Posterior vena cava (tissue), 2 donors: Measurements from ENCODE around the gene MYH16. TPM values are rescaled to one million over a fixed set of nuclear protein-coding genes. Genes with fewer than 3 reads are reported as not detected.
"Not testable (repeated sequence)": the region's sequence is repeated elsewhere in the genome, so short reads cannot be mapped to it uniquely, and the experiment has no call there.

ENCODE experiments used
- DNase-seq: peaks from one replicate; pipeline ENCODE4 v3.0.0-alpha.2; 2020; ENCODE audit warnings: low spot score
- intact Hi-C, 2 donors: fragments of 100-400 bp; cut with DNase I; formaldehyde crosslinking; loops; one replicate each; pipeline versions ENCODE4 v1.14.1 to v1.14.2; 2022 to 2023
- total RNA-seq, 2 donors: library from RNA; stranded (reverse); fragmentation: NEBNext Ultra II Directional; extraction: Animal tissue kit (Norgen Biotek cat#: 25700); gene quantifications; one replicate each; pipeline ENCODE4 v1.2.1, GENCODE V29; 2021
- donor health status: DM: yes; HTN: yes; CAD: no.
- donor health status: DM: yes; HTN: yes; CAD: no.

The MYH16 gene
- total RNA-seq, 2 donors from 2014 or later: not detected

GRCh38 chr7:99330314-99330961 is 57.8 kb downstream of the MYH16 start:
- DNase-seq, intact Hi-C loops: not testable (repeated sequence)

DNA sequence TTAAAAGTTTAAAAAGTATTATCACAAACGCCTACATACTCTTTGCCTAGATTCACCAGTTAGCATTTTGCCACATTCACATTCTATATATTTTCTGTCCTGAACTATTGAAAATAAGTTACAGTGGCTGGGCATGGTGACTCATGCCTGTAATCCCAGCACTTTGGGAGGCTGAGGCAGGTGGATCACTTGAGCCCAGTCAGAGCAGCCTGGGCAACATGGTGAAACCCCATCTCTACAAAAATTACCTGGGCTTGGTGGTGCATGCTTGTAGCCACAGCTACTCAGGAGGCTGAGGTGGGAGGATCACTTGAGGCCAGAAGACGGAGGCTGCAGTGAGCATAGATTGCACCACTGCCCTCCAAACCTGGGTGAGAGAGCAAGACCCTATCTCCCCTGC is 58.4 kb downstream of the MYH16 start:
- intact Hi-C loops: no loop called here
- DNase-seq: no peak

GRCh38 chr7:99339595-99339994 is 67.0 kb downstream of the MYH16 start:
- intact Hi-C loops: no loop called here
- DNase-seq: no peak

GRCh38 chr7:99340659-99341058 is 68.0 kb downstream of the MYH16 start:
- intact Hi-C loops: no loop called here
- no peak for DNase-seq

- intact Hi-C loops: no loop called here
- no peak for DNase-seq
Observed at GRCh38 chr7:99344061-99344647, 71.5 kb downstream of the MYH16 start.

DNA sequence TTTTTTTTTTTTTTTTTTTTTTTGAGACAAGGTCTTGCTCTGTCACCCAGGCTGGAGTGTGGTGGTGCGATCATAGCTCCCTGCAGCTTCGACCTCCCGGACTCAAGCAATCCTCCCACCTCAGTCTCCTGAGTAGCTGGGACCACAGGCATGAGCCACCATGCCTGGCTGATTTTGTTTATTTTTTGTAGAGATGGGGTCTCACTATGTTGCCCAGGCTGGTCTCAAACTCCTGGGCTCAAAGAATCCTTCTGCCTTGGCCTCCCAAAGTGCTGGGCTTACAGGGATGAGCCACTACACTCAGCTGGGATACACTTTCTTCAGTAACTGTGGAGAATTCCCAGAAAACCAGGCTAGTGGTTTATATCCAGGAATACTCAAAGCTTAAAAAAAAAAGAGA is 78.0 kb downstream of the MYH16 start:
- peak; percentile 4 for DNase-seq
- intact Hi-C loops: not testable (repeated sequence)

DNA sequence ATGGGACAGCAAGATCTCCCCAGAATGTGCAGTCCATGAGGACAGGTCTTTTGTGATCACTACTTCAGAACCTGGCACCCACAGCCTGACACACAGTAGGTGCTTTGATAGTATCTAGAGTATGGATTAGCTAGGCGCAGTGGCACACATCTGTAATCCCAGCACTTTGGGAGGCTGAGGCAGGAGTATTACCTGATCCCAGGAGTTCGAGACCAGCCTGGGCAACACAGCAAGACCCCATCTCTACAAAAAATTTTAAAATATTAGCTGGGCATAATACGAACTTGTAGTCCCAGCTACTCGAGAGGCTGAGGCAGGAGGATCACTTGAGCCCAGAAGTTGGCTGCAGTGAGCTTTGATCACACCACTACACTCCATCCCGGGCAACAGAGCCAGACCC is 79.6 kb downstream of the MYH16 start:
- DNase-seq: peak; percentile 6
- intact Hi-C loops: no loop called here

DNA sequence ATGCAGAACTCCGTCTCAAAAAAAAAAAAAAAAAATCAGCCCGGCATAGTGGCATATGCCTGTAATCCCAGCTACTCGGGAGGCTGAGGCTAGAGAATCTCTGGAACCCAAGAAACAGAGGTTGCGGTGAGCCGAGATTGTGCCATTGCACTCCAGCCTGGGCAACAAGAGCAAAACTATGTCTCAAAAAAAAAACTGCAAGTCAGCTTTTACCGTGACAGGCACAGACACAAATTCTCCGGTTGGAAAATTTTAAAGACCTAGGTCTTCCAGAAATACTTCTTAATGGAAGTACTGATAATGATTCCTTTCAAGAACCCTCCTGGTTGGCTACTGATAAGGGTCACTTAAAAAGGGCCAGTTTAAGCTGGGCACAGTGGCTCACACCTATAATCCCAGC is 82.5 kb downstream of the MYH16 start:
- intact Hi-C loops: no loop called here

GRCh38 chr7:99357701-99358490 is 85.3 kb downstream of the MYH16 start:
- intact Hi-C loops: no loop called here
- no peak for DNase-seq

More for the DNA sequence above, 82.5 kb downstream of the MYH16 start:
- no peak for DNase-seq

- intact Hi-C loops, DNase-seq: not testable (repeated sequence)
Observed at GRCh38 chr7:99358521-99358920, 85.9 kb downstream of the MYH16 start.

DNA sequence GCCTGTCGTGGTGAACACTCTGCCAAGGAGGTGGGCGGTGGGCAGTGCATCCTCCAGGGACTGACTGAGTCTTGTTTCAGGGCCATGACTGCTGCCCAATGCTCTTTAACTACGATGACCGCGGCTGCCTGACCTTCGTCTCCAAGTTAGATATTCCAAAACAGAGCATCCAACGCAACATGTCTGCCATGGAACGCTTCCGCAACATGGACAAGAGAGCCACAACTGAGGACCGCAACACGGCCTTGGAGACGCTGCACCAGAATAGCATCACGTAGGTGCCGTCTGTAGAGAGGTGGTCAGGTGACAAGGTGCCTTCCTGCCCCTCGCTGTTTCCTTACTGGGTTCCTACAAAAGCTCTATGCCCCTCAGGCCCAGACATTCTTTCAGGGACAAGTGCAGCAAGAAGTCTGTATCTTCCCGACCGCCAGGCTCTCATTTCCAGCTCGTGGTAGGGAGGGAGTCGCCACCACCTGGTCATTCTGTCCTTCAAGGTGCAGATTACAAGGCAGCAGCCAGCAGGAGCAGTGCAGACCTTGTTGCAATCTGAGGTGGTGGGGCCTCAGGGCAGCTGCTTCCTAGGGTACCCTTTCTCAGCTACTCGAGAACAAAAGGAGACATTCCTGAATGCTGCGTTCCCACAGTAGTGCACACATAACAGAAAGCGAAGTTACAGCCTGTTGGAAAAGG is 87.0 kb downstream of the MYH16 start:
- peak; percentile 66 for DNase-seq
- intact Hi-C loops: no loop called here

Other genes with a start within 250 kb of the MYH16 start
- gene SMURF1, start 128.7 kb upstream of the MYH16 start, total RNA-seq: 10 to 100 TPM; 25.0 to 27.2 TPM
- not detected for gene KPNA7, start 64.7 kb upstream of the MYH16 start, total RNA-seq
- 10 to 100 TPM; 74.4 to 85.5 TPM for gene ARPC1A, start 53.1 kb downstream of the MYH16 start, total RNA-seq
- gene ARPC1B, start 101.9 kb downstream of the MYH16 start, total RNA-seq: 100 to 1,000 TPM; 102 to 144 TPM
- gene PDAP1, start 135.8 kb downstream of the MYH16 start, total RNA-seq: 10 to 100 TPM; 84.1 to 95.6 TPM
- 10 to 100 TPM; 48.2 to 57.1 TPM for gene BUD31, start 136.1 kb downstream of the MYH16 start, total RNA-seq
- gene PTCD1, start 166.0 kb downstream of the MYH16 start, total RNA-seq: 1 to 10 TPM; 3.1 to 5.6 TPM
- 10 to 100 TPM; 22.9 to 25.7 TPM for gene CPSF4, start 166.1 kb downstream of the MYH16 start, total RNA-seq
- gene ATP5MF, start 193.3 kb downstream of the MYH16 start, total RNA-seq: 100 to 1,000 TPM; 143 to 200 TPM
- gene ZNF789, start 200.1 kb downstream of the MYH16 start, total RNA-seq: 1 to 10 TPM; 8.0 to 9.8 TPM
- gene ZNF394, start 227.4 kb downstream of the MYH16 start, total RNA-seq: 10 to 100 TPM; 17.5 to 20.0 TPM
- gene ZKSCAN5, start 231.8 kb downstream of the MYH16 start, total RNA-seq: 1 to 10 TPM; 5.9 to 7.0 TPM